HEK293T (cell line): ENCODE measurements around the gene PSAPL1.

ENCODE experiments used
- CTCF ChIA-PET: fragments of 350-600 bp; formaldehyde crosslinking; extraction: SDS; loops from one replicate; lab custom pipeline; 2021; ENCODE audit warnings: antibody characterized with exemption, inconsistent platforms; lab: Yijun Ruan, JAX
- POLR2A ChIA-PET: fragments of 350-600 bp; formaldehyde crosslinking; extraction: SDS; loops from one replicate; lab custom pipeline; 2020; ENCODE audit warnings: antibody characterized with exemption, inconsistent platforms; lab: Yijun Ruan, JAX
- DNase-seq: peaks from one replicate; pipeline ENCODE4 v3.0.0; 2012; ENCODE audit warnings: mixed read lengths; ENCODE audit errors: extremely low spot score
- ARNT ChIP-seq: fragments of 450-650 bp; IDR thresholded peaks from 2 replicates; pipeline ENCODE4 v1.6.1; 2017; ENCODE audit warnings: mild to moderate bottlenecking
- BHLHE40 ChIP-seq: fragments of 450-650 bp; IDR thresholded peaks from 2 replicates; pipeline ENCODE4 v1.6.1; 2016; ENCODE audit warnings: mild to moderate bottlenecking, moderate library complexity, borderline replicate concordance
- CTBP1 ChIP-seq: fragments of 450-650 bp; IDR thresholded peaks from 2 replicates; pipeline ENCODE4 v1.6.1; 2016; ENCODE audit warnings: borderline replicate concordance
- ELF4 ChIP-seq: fragments of 450-650 bp; IDR thresholded peaks from 2 replicates; pipeline ENCODE4 v1.6.1; 2017; ENCODE audit warnings: antibody characterized with exemption
- FOXA1 ChIP-seq: fragments of 450-650 bp; IDR thresholded peaks from 2 replicates; pipeline ENCODE4 v1.6.1; 2016; ENCODE audit warnings: mild to moderate bottlenecking
- FOXK2 ChIP-seq: fragments of 450-650 bp; IDR thresholded peaks from 2 replicates; pipeline ENCODE4 v1.6.1; 2016; ENCODE audit warnings: mild to moderate bottlenecking
- FOXM1 ChIP-seq: fragments of 450-650 bp; IDR thresholded peaks from 2 replicates; pipeline ENCODE4 v1.6.1; 2017; ENCODE audit warnings: mild to moderate bottlenecking, borderline replicate concordance
- HDGF ChIP-seq: fragments of 450-650 bp; IDR thresholded peaks from 2 replicates; pipeline ENCODE4 v1.6.1; 2017; ENCODE audit warnings: antibody characterized with exemption, borderline replicate concordance
- L3MBTL2 ChIP-seq: fragments of 450-650 bp; conservative IDR thresholded peaks from 2 replicates; pipeline ENCODE4 v1.6.1; 2016; ENCODE audit warnings: mild to moderate bottlenecking
- LEF1 ChIP-seq: fragments of 450-650 bp; IDR thresholded peaks from 2 replicates; pipeline ENCODE4 v1.6.1; 2017; ENCODE audit warnings: mild to moderate bottlenecking, borderline replicate concordance
- NFRKB ChIP-seq: fragments of 450-650 bp; IDR thresholded peaks from 2 replicates; pipeline ENCODE4 v1.6.1; 2016; ENCODE audit warnings: mild to moderate bottlenecking, moderate library complexity
- PKNOX1 ChIP-seq: fragments of 450-650 bp; IDR thresholded peaks from 2 replicates; pipeline ENCODE4 v1.6.1; 2016
- SP1 ChIP-seq: fragments of 450-650 bp; IDR thresholded peaks from 2 replicates; pipeline ENCODE4 v1.6.1; 2017
- SUZ12 ChIP-seq: fragments of 450-650 bp; IDR thresholded peaks from 2 replicates; pipeline ENCODE4 v1.6.1; 2016; ENCODE audit warnings: mild to moderate bottlenecking
- TARDBP ChIP-seq: fragments of 450-650 bp; IDR thresholded peaks from 2 replicates; pipeline ENCODE4 v1.6.1; 2016
- ZNF384 ChIP-seq: fragments of 450-650 bp; IDR thresholded peaks from 2 replicates; pipeline ENCODE4 v1.6.1; 2016

The PSAPL1 gene

GRCh38 chr4:7395645-7396044 lies 39.1 kb downstream of the PSAPL1 start:
- no peak for TF ChIP-seq BHLHE40
- no peak for TF ChIP-seq SUZ12
- POLR2A ChIA-PET = no interaction called here

GRCh38 chr4:7394681-7395451 lies 39.9 kb downstream of the PSAPL1 start:
- DNase-seq = no peak
- CTCF ChIA-PET = interaction anchor here (0.6 kb wide), 1 partner anchor 352 kb away, joined by 3 read pairs; no protein-coding TSS in a partner anchor
- POLR2A ChIA-PET = no interaction called here
- TF ChIP-seq FOXA1 (no peak), TARDBP (no peak), PKNOX1 (no peak), FOXK2 (no peak), ELF4 (no peak), L3MBTL2 (no peak), NFRKB (no peak), SUZ12 (no peak), ZNF384 (no peak)

More at GRCh38 chr4:7395645-7396044, 39.1 kb downstream of the PSAPL1 start:
- no peak for DNase-seq
- CTCF ChIA-PET = no interaction called here

- POLR2A ChIA-PET = no interaction called here
- no peak for DNase-seq
- CTCF ChIA-PET = interaction anchor here (0.6 to 1.2 kb wide), 2 partner anchors 58 to 353 kb away, joined by 3 read pairs; no protein-coding TSS in a partner anchor
- no peak for TF ChIP-seq TARDBP
- no peak for TF ChIP-seq ARNT
- no peak for TF ChIP-seq BHLHE40
- no peak for TF ChIP-seq L3MBTL2
- TF ChIP-seq SP1 = no peak
- no peak for TF ChIP-seq FOXM1
- no peak for TF ChIP-seq FOXK2
- TF ChIP-seq PKNOX1 = no peak
- TF ChIP-seq HDGF = no peak
- no peak for TF ChIP-seq NFRKB
- TF ChIP-seq ELF4 = no peak
- no peak for TF ChIP-seq SUZ12
- TF ChIP-seq LEF1 = no peak
Measured at GRCh38 chr4:7393601-7394575, 40.8 kb downstream of the PSAPL1 start.

- ChIA-PET CTCF (interaction anchor here (1.2 kb wide), 1 partner anchor 57 kb away, joined by 3 read pairs; no protein-coding TSS in a partner anchor), POLR2A (no interaction called here)
- DNase-seq = no peak
- TF ChIP-seq FOXK2 = no peak
- TF ChIP-seq HDGF = no peak
- no peak for TF ChIP-seq PKNOX1
- TF ChIP-seq ELF4 = no peak
- no peak for TF ChIP-seq CTBP1
- TF ChIP-seq TARDBP = no peak
- no peak for TF ChIP-seq FOXM1
Measured at GRCh38 chr4:7392438-7393421, 42.0 kb downstream of the PSAPL1 start.

GRCh38 chr4:7391637-7392437 lies 42.9 kb downstream of the PSAPL1 start:
- TF ChIP-seq BHLHE40 = no peak
- TF ChIP-seq HDGF = no peak
- no peak for TF ChIP-seq LEF1
- no peak for TF ChIP-seq SP1
- TF ChIP-seq TARDBP = no peak
- TF ChIP-seq CTBP1 = no peak
- TF ChIP-seq SUZ12 = no peak
- TF ChIP-seq ZNF384 = no peak
- TF ChIP-seq FOXK2 = no peak
- TF ChIP-seq FOXM1 = no peak
- no peak for TF ChIP-seq L3MBTL2
- TF ChIP-seq FOXA1 = no peak
- no peak for TF ChIP-seq ELF4
- POLR2A ChIA-PET = no interaction called here
- DNase-seq = no peak
- CTCF ChIA-PET = interaction anchor here (1.2 kb wide), 1 partner anchor 56 kb away, joined by 3 read pairs; no protein-coding TSS in a partner anchor
